ENCODE results near the gene NEDD9.

NEDD9 gene

GRCh38 chr6:11181478-11182136 is 50.9 kb downstream of the NEDD9 start:
- DNase-seq (ENCODE audit: low read depth, low spot score) = no peak

DNA sequence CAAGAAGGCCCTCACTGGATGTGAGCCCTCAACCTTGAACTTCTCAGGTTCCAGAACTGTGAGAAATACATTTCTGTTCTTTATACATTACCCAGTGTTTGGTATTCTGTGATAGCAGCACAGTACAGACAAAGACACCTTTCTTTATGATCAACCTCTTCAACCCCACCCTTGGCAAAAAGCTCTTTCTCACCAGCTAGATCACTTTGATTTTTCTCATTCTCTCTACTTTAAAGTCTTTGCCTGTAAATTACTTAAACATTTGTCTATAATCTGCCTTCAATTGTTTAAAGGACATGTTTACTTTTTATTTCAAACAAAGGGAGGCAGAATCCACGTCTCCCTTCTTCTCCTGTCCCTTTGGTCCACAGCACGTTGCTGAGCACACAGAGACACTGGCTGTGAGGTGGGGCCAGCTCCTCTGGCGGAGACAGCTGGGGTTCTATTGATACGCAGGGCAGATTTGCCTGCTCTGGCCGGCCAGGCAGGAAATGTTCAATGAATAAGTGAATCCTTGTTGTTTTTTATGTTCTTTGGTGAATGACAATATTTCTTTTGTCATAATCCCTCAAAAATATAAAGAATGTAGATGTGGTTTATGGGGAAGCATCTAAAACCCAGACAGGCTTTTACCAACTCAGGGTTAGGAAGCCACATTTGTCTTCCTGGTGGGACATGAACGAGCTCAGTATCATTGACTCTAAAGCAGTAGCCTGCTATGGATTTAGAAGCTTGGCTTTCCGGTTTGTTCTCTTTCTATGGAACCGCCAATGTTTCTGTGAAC is 52.9 kb downstream of the NEDD9 start:
- no peak for DNase-seq (ENCODE audit: low read depth, low spot score)

- no peak for DNase-seq (ENCODE audit: low read depth, low spot score)
Measured at GRCh38 chr6:11179088-11179418, 53.4 kb downstream of the NEDD9 start.

DNA sequence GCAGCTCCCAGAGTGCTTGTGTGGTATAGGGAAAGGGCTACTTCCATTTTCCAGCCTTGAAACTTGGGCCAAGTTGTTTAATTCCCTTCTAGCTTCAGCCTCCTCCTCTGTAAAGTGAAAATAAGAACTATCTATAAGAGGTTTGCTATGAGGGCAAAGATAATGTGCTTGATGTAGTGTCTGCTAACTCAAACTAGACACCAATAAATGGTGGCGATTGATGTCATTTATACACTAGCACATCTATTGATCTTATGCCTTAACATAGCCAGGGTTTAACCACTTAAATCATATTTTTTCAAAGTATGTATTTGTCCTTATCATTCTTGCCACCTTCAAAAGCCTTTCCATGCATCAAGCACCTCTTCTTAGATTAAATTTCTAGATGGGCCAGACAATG is 55.2 kb downstream of the NEDD9 start:
- no peak for DNase-seq (ENCODE audit: low read depth, low spot score)

DNA sequence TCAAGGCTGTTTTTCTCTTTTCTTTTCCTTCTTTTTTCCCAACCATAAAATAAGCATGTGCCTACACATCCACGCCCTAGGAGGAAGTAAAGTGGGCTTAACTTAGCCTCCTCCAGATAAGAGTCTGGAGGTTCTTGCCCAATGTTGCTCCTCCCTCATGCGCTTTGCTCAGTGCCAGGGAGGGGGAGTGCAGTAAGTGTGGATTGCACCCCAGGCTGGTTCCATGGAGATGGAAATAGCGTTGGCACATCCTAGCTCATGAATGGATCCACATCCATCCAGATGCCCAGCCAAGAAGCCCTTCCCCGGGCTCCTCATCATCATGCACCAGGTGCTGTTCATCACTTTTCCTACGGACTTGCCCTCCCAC is 58.2 kb downstream of the NEDD9 start:
- no peak for DNase-seq (ENCODE audit: low read depth, low spot score)

GRCh38 chr6:11172501-11173327 is 59.8 kb downstream of the NEDD9 start:
- DNase-seq (ENCODE audit: low read depth, low spot score) = no peak

DNA sequence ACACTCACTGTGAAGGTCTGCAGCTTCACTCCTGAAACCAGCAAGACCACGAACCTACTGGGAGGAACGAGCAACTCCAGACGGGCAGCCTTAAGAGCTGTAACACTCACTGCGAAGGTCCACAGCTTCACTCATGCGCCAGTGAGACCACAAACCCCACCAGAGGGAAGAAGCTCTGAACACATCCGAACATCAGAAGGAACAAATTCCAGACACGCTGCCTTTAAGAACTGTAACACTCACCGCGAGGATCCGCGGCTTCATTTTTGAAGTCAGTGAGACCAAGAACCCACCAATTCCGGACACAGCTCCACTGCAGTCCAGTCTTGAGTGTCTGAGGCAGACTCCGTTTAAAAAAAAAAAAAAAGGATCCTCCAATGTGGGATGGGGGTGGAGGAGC is 60.5 kb downstream of the NEDD9 start:
- DNase-seq (ENCODE audit: low read depth, low spot score) = no peak

DNA sequence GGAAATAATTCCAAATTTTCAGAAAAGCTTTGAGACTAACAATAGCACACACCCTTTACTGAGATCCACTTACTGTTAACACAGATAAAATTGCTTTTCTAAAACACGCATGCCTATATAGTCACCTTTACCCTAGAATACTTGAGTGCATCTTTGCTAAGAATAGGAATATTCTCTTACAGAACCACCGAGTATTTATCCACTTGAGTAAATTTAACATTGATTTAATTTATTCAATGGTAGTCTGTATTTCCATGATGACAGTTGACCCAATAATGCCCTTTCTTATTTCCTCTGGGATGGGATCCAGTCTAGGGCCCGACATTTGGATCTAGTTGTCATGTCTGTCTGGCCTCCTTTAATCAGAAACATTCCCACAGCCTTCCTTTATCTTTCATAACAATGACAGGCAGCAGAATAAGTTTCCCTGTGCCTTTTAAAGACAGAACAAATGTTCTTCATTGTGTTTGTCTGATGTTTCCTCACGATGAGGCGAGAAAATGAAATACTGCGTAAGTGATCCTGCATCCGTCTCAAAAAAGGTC is 64.3 kb downstream of the NEDD9 start:
- no peak for DNase-seq (ENCODE audit: low read depth, low spot score)

DNA sequence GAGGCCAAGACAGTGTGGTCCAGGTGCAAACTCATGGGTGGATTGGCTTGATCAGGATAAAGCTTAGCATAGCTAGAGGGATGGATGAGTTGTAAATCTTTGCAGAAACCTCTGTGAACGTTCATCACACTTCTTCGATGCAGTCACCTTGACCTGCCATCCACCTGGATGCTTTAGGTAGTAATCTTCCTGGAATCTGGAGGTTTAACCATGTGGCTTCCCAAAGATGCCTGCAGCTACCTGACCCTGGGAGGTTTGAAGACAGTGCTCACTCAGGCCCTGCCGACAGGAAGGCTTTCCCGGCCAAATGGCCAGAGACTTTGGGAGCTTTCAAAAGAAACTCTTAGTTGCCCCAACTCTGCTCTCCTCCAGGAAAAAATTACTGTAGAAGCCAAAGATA is 65.5 kb downstream of the NEDD9 start:
- no peak for DNase-seq (ENCODE audit: low read depth, low spot score)

- DNase-seq (ENCODE audit: low read depth, low spot score) = no peak
Measured at GRCh38 chr6:11164717-11165646, 67.5 kb downstream of the NEDD9 start.

DNA sequence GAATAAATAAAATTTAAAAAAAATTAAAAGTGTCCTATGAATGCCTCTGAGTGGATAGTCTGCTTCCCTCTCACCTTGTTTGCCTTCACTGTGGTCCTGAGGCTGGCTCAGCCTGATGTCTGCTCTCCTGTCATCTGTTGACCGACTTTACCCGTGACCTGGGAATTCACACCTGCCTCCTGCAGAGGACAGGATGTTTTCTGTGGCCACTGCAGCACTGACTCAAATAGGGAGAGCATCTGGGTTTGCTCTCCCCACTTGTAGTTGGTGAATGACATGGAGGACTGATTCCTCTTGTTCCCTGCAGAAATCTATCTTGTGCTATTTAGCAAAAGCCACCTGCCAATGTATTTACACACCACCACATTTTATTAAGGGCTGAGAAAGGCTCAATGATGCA is 68.5 kb downstream of the NEDD9 start:
- DNase-seq (ENCODE audit: low read depth, low spot score) = no peak

GRCh38 chr6:11162262-11162661 is 70.2 kb downstream of the NEDD9 start:
- DNase-seq (ENCODE audit: low read depth, low spot score) = no peak

GRCh38 chr6:11161031-11161956 is 71.2 kb downstream of the NEDD9 start:
- DNase-seq (ENCODE audit: low read depth, low spot score) = no peak

DNA sequence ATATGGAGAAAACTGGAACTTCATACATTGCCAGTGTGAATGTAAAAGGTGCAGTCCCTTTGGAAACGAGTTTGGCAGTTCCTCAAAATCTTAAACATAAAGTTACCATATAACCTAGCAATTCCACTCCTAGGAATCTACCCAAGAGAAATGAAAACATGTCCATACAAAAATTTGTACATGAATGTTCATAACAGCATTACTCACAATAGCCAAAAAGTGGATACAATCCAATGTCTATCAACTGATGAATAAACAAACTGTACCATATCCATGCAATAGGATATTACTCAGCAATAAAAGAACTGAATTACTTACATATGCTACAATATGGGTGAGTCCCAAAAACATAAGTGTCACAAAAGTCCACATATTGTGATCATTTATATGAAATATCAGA is 72.3 kb downstream of the NEDD9 start:
- DNase-seq (ENCODE audit: low read depth, low spot score) = no peak

- DNase-seq (ENCODE audit: low read depth, low spot score) = no peak
Measured at GRCh38 chr6:11155589-11155988, 76.9 kb downstream of the NEDD9 start.

DNA sequence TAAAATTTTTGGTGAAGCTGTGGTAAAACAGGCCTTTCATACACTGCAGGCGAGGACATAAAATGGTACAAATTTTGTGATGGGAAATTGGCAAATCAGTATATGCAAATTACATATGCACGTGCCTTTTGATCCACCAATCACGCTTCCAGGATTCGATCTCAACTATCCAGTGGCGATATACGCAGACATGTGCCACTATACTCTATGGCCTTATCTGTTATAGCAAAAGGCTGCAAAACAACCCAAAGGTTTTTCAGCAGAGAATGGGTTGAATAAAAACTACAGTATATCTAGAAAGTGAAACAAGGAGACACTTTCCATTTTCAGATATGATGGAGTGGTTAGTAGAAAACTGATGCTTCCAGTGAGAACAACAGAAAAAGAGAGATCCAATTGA is 79.0 kb downstream of the NEDD9 start:
- DNase-seq (ENCODE audit: low read depth, low spot score) = no peak

DNA sequence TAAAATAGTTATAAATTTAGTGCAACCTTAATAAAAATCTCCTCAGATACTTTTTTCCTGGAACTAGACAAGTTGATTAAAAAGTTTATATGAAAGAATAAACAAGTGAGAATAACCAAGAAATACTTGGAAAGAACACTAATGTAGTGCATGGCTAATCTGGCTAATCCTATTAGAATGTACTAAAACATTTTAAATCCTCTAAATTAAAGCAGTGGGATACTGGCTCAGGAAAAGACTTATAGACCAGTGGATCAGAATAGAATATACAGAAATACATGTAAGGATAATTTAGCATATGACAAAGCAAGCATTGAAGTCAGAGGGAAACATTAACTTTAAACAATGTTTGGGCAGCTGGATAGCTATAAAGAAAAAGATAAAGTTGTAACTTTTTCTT is 79.9 kb downstream of the NEDD9 start:
- DNase-seq (ENCODE audit: low read depth, low spot score) = no peak

DNA sequence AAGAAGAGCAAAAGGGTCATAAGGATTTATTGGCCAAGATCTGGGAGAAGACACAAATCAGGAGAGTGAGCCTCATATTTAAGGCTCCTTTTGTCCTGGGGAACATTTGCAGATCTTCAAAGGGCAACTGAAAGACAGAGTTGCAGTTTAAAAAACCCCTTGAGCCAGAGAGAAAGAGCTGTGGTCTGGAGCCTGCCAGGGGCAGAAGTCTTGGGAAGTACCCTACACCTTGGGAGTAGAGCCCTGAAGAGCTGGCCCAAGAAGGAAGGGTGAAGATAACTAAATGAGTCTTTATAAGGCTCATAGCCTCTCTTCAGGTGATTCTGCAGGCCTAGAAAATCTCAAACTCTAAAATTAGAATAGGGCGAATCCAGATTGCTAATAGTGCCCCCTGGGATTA is 81.0 kb downstream of the NEDD9 start:
- no peak for DNase-seq (ENCODE audit: low read depth, low spot score)

- no peak for DNase-seq (ENCODE audit: low read depth, low spot score)
Measured at GRCh38 chr6:11149551-11149950, 82.9 kb downstream of the NEDD9 start.

- DNase-seq (ENCODE audit: low read depth, low spot score) = no peak
Measured at GRCh38 chr6:11146117-11146826, 86.2 kb downstream of the NEDD9 start.
